ENCODE data around the gene B3GNT8. TPM values are rescaled to one million over a fixed set of nuclear protein-coding genes. Genes with fewer than 3 reads are reported as not detected.
A peak's percentile ranks its signal among the peaks of the same experiment; 100 is the strongest.

B3GNT8 gene
- total RNA-seq, 1 experiment from 2014 or later, result 3.7 TPM

- no peak overlapping the region; the same call in 1 of the 2 replicates for H3K4me3 ChIP-seq (ENCODE audit: low read depth, low read length)
- no peak for DNase-seq
- no peaks in the 10 kb centered on the region for H3K36me3 ChIP-seq (ENCODE audit: control insufficient read depth, insufficient read depth, low read length)
- H3K4me3 Mint-ChIP-seq (ENCODE audit: unreplicated experiment), result peak overlapping the region; percentile 44
- no peaks in the 10 kb centered on the region for H3K27me3 Mint-ChIP-seq (ENCODE audit: insufficient read depth, unreplicated experiment)
- no peaks in the 10 kb centered on the region for H3K9me3 ChIP-seq
- BruUV-seq (replicated peaks), result no TSS peak
- no peak overlapping the region for H3K27ac Mint-ChIP-seq (ENCODE audit: unreplicated experiment)
- ChIA-PET POLR2A (interaction anchor here (1.4 kb wide), 1 partner anchor 10 kb away, joined by 3 read pairs; no protein-coding TSS in a partner anchor), CTCF (no interaction called here)
- H3K4me1 ChIP-seq, result 0 out of 2 replicates have a peak, but pooled peaks cover 6% of the 10 kb centered on the region
- intact Hi-C loops (cut with micrococcal nuclease; ENCODE audit: unreplicated experiment), result no loop called here
- H3K9me3 Mint-ChIP-seq (ENCODE audit: unreplicated experiment), result no peaks in the 10 kb centered on the region
- peaks cover 15% of the 10 kb centered on the region for H3K4me1 Mint-ChIP-seq (ENCODE audit: low read depth, unreplicated experiment)
- TF ChIP-seq CTCF (IDR thresholded peaks at IDR 0.05; ENCODE audit: insufficient read depth in 1 of 2, low read depth in 1 of 2, low read length in 1 of 2, severe bottlenecking in 1 of 2, unreplicated experiment in 1 of 2), result no peak
- H3K36me3 Mint-ChIP-seq (ENCODE audit: insufficient read depth, unreplicated experiment), result peaks cover 10% of the 10 kb centered on the region
- H3K27me3 ChIP-seq (replicated peaks; ENCODE audit: control insufficient read depth, insufficient read depth, low read length), result no peaks in the 10 kb centered on the region; the same call in 1 of the 2 replicates
Measured at GRCh38 chr19:41399091-41399490, 28.1 kb downstream of the B3GNT8 start.

GRCh38 chr19:41398598-41398997, 28.6 kb downstream of the B3GNT8 start:
- Mint-ChIP-seq H3K9me3 (ENCODE audit: unreplicated experiment) (no peaks in the 10 kb centered on the region), H3K27ac (ENCODE audit: unreplicated experiment) (peak overlapping the region; percentile 100), H3K4me3 (ENCODE audit: unreplicated experiment) (peak overlapping the region; percentile 99), H3K27me3 (ENCODE audit: insufficient read depth, unreplicated experiment) (no peaks in the 10 kb centered on the region), H3K4me1 (ENCODE audit: low read depth, unreplicated experiment) (peaks cover 15% of the 10 kb centered on the region), H3K36me3 (ENCODE audit: insufficient read depth, unreplicated experiment) (peaks cover 15% of the 10 kb centered on the region)
- no TSS peak for BruUV-seq (replicated peaks)
- no peaks in the 10 kb centered on the region; the same call in 1 of the 2 replicates for H3K27me3 ChIP-seq (replicated peaks; ENCODE audit: control insufficient read depth, insufficient read depth, low read length)
- 0 out of 2 replicates have a peak, but pooled peaks cover 6% of the 10 kb centered on the region for H3K4me1 ChIP-seq
- POLR2A ChIA-PET, result interaction anchor here (1.0 to 1.4 kb wide), 2 partner anchors 11 to 41 kb away, joined by 3 read pairs; partner anchors contain the start of gene DMAC2
- no peaks in the 10 kb centered on the region for H3K36me3 ChIP-seq (ENCODE audit: control insufficient read depth, insufficient read depth, low read length)
- intact Hi-C loops (cut with micrococcal nuclease; ENCODE audit: unreplicated experiment), result no loop called here
- CTCF ChIA-PET, result no interaction called here
- no peak for TF ChIP-seq CTCF (IDR thresholded peaks at IDR 0.05; ENCODE audit: insufficient read depth in 1 of 2, low read depth in 1 of 2, low read length in 1 of 2, severe bottlenecking in 1 of 2, unreplicated experiment in 1 of 2)
- no peaks in the 10 kb centered on the region for H3K9me3 ChIP-seq
- peak overlapping the region; percentile 97 for H3K4me3 ChIP-seq (ENCODE audit: low read depth, low read length)
- no peak for DNase-seq

GRCh38 chr19:41398050-41398418, 29.1 kb downstream of the B3GNT8 start:
- Histone ChIP-seq H3K4me3 (ENCODE audit: low read depth, low read length) (peak overlapping the region; percentile 97), H3K36me3 (ENCODE audit: control insufficient read depth, insufficient read depth, low read length) (no peaks in the 10 kb centered on the region), H3K9me3 (no peaks in the 10 kb centered on the region), H3K27me3 (replicated peaks; ENCODE audit: control insufficient read depth, insufficient read depth, low read length) (no peaks in the 10 kb centered on the region; the same call in 1 of the 2 replicates), H3K4me1 (0 out of 2 replicates have a peak, but pooled peaks cover 6% of the 10 kb centered on the region)
- Mint-ChIP-seq H3K27ac (ENCODE audit: unreplicated experiment) (peak overlapping the region; percentile 100), H3K4me1 (ENCODE audit: low read depth, unreplicated experiment) (peaks cover 15% of the 10 kb centered on the region), H3K27me3 (ENCODE audit: insufficient read depth, unreplicated experiment) (no peaks in the 10 kb centered on the region), H3K9me3 (ENCODE audit: unreplicated experiment) (no peaks in the 10 kb centered on the region), H3K36me3 (ENCODE audit: insufficient read depth, unreplicated experiment) (peaks cover 16% of the 10 kb centered on the region), H3K4me3 (ENCODE audit: unreplicated experiment) (peak overlapping the region; percentile 99)
- no TSS peak for BruUV-seq (replicated peaks)
- no peak for TF ChIP-seq CTCF (IDR thresholded peaks at IDR 0.05; ENCODE audit: insufficient read depth in 1 of 2, low read depth in 1 of 2, low read length in 1 of 2, severe bottlenecking in 1 of 2, unreplicated experiment in 1 of 2)
- intact Hi-C loops (cut with micrococcal nuclease; ENCODE audit: unreplicated experiment), result no loop called here
- ChIA-PET CTCF (no interaction called here), POLR2A (interaction anchor here (1.0 to 1.4 kb wide), 2 partner anchors 11 to 41 kb away, joined by 3 read pairs; partner anchors contain the start of gene DMAC2)
- no peak for DNase-seq

All from Caco-2 (cell line).